Stimulated activated CD8-positive, alpha-beta memory T cell treated with anti-CD3 and anti-CD28 coated beads, Interleukin-12 subunit alpha, Interleukin-12 subunit beta, amount 100 ng/mL, for 24 hours (primary cell): ENCODE measurements around the gene PROZ.

Experiments used
- DNase-seq: peaks from one replicate; pipeline ENCODE4 v3.0.0-alpha.2; 2020; ENCODE audit errors: extremely low read depth

Gene PROZ

GRCh38 chr13:113119822-113120189 lies 38.6 kb upstream of the PROZ start:
- DNase-seq = no peak

DNA sequence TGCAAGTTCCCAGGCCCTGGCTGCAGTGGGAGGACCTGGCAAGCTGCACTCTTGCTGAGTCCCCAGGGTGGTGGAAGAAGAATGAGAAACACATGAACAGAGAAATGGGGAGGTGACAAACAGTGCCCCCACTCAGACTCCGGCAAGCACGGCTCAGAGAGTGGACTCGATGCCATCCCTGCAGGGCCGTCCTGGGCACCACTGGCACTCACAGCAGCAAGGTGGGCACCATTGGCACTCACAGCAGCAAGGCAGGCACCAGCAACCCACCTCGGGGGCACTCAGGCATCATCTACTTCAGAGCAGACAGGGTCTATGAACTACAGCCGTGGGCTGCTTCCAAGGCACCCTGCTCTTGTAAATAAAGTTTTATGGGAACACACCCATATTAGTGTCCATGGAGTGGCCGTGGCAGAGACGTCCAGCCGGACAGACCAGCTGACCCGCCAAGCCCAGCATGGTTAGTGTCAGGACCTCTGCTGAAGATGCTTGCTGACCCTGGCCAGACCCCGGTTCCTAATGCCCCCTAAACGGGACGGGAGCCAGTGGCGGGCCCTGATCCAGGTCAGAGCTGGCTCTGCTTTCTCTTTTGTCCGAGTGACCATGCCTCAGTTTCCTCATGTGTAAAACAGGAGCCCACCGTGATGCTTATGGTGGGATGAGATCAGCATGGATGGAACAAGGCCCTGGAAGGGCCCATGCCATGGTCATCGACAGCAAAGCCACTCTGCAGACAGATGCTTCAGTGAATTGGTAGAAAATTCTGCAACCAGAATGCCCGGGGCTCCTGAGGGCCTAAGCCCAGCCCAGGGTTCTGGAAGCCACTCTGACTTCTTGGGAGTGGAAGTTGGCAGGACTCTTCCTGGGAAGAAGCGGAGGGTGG lies 37.9 kb upstream of the PROZ start:
- no peak for DNase-seq

- no peak for DNase-seq
Measured at GRCh38 chr13:113121183-113121927, 37.1 kb upstream of the PROZ start.

DNA sequence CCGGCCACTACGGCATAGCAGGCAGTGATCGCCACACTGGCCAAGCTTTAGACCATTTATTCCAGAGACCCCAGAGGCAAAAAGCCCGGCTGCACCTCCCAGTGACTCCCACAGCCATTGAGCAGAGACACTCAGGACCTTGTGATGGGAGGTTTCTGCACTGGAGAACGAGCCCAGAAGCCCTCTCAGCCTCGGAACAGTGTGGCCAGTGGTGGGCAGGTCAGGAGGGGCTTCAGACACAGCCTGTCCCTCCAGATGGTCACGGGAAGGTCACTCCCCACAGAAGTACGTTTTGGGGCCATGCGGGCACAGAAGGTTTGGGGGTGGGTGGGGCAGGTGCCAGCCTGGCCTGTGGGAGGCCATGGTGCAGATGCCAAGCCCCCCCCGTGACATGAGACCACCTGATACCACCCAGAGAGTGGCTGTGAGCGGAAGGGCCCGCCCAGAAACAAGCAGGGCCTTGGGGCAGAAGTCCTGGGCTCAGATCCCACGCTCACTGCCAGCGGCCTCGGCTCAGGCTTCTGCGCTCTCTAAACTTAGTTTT lies 36.4 kb upstream of the PROZ start:
- no peak for DNase-seq

DNA sequence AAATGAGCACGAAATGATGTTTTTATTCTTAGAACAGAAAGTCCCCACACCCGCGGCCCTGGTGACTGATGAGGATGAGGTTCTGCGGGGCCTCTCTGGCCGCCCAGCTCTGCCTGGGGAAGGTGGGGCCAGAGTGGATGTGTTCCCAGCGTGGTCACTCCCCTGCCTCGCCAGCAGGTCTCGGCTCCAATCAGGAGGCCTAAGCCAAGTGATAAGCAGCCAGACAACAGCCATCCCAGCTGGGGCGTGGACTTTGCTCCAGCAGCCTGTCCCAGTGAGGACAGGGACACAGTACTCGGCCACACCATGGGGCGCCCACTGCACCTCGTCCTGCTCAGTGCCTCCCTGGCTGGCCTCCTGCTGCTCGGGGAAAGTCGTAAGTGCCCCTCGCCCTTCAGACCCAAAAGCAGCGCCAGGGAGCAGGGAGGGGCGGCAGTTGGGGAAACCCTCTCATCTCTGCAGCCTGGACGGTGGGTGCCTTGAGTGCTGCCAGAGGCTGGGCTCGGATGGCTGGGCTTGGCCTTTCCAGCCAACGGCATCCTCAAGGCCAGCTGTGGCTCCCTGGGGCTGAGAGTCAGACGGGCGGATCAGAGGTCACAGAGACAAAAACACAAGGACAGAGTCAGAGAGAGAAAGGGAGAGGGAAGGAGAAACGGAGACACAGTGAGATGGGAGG lies 35.8 kb upstream of the PROZ start, which contains the start of gene F10:
TSS of gene F10 (plus strand) at position 250 of the 676 bp plus-strand sequence. CDS start at position 307, 57 bp downstream.
- no peak for DNase-seq

DNA sequence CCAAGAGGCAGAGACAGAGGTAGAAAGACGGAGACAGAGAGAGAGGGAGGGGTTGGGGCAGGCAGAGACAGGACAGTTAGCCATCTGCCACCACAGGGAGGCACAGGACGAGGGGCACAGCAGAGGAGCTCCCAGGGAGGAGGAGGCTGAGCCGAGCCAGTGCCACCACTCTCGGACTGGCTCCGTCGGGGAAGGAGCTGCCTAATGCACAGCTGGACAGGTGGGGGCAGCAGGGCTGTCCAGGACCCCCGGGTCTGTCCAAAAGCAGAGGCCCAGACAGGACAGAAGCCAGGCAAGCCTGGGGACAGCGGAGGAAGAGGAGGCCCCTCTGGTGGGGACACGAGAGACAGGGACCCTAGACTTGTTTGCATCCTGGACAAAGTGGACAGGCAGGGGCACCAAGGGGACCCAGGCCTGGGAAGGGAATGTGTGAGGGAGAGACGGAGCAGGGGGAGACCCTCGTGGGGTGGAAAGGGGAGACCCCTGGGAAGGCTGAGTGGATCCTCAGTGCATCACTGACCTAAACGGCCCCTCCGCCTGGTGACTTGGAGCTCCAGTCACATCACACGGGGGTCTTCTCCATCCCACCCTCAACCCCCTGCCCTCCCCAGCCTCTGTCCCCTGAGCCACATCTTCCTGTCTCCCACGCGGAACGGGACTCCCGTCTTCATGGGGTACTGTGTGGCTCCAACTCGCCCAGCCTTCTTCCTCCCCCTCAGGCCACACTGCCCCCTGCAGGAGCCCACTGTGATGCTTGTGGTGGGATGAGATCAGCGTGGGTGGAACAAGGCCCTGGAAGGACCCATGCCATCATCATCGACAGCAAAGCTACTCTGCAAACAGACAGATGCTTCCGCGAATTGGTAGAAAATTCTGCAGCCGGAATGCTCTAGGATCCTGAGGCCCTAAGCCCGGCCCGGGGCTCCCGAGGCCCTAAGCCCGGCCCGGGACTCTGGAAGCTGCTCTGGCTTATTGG lies 34.9 kb upstream of the PROZ start:
- no peak for DNase-seq

DNA sequence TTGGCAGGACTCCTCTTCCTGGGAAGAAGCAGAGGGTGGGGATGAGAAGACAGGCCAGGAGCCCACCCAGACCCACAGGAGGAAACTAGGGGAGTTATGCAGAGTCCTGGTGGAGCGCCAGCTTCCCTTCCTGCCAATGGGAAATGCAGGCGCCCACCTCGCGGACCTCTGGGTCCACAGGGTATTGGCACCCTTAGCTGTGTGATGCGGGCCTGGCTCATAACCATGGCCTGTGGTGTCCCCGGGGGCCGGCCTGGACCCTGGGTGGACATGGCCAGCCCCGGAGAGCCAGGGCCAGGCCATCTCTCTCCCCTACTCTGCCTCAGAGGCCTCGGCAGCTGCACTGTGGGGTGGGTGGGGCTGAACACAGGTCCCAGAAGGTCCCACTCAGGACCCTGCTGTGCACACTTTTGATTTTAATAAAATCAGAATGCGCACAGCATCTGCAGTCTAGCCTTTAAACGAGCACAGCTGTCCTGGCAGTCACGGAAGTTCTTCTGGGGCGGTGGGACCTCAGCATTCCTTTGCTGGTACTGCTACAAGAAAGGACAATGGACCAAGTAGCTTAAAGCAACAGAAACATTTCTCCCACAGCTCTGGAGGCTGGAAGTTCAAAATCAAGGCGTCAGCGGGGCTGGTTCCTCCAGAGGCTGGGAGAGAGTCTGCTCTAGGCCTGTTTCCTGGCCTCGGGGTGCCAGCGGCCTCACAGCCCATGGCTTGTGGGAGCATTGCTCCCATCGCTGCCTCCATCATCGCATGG lies 34.1 kb upstream of the PROZ start:
- DNase-seq = no peak

DNA sequence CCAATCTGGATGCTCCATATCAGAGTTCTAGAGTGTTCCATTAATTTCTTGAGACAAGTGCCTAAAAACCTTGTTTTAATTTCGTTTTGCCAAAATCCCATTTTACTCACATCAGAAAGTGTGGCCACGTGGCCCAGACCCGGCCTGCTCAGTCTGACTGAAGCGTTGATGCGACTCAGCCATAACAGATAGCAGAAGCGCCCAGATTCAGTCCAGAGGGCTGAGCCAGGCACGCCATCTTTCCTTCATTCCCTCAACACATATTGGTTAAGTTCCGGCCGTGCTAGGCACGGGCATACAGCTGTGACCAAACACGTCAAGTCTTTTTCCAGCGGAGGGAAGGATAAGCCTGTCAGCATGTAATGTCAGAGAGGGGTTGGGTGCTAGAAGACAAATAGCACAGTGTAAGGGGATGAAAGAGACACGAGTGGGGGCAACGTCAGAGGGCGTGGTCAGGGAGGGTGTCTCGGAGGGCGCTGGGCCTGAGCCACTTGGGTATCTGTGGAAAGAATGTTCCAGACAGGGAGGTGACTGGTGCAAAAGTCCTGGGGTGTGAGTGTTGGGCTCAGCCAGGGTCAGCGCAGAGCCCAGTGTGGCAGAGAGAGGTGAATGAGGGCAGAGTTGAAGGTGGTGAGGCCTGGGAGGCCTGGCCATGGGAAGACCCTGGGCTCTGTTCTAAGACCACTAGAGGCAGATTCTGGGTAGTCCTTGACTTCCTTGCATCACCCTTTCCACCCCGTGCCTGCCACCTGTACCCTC lies 32.8 kb upstream of the PROZ start:
- DNase-seq = no peak

DNA sequence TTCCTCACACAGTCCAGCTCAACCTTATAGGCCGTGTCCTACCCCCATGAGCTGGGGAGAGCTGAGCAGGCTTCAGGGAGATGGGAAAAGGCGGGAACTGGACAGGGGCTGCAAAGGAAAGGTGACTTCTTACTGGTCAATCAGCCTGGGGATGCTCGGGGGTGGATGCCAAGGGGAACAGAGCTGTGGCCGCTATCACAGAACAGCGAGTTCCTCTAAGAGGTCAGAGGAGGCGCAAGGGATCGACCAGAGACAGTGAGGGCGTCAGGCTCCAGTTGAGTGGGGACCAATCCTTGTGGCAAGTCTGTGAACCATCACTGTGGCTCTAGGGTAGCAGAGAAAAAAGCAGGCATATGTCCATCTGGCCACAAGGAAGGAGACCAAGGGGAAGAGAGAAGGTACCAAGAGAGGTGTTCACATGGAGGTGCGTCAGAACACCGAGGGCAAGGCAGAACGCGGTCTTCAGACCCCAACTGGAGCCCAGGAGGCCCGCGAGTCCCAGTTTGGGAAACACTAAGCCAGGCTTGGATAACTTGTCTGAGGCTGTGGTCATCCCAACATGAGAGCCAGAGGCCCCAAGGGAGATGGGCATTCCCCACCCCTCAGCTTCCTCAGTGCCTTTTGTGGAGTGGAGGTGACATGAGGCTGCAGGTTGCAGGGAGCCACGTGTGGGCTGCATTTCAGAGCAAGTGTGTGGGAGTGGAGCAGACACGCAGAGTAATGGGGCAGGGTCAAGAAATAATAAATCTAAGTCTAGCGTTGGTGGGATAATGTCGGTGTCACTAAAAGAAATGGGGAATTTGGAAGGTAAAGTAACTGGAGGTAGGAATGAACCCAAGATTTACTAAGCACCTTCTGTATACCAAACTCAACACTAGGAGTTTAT lies 31.9 kb upstream of the PROZ start:
- no peak for DNase-seq

- no peak for DNase-seq
Measured at GRCh38 chr13:113129480-113129879, 29.0 kb upstream of the PROZ start.

DNA sequence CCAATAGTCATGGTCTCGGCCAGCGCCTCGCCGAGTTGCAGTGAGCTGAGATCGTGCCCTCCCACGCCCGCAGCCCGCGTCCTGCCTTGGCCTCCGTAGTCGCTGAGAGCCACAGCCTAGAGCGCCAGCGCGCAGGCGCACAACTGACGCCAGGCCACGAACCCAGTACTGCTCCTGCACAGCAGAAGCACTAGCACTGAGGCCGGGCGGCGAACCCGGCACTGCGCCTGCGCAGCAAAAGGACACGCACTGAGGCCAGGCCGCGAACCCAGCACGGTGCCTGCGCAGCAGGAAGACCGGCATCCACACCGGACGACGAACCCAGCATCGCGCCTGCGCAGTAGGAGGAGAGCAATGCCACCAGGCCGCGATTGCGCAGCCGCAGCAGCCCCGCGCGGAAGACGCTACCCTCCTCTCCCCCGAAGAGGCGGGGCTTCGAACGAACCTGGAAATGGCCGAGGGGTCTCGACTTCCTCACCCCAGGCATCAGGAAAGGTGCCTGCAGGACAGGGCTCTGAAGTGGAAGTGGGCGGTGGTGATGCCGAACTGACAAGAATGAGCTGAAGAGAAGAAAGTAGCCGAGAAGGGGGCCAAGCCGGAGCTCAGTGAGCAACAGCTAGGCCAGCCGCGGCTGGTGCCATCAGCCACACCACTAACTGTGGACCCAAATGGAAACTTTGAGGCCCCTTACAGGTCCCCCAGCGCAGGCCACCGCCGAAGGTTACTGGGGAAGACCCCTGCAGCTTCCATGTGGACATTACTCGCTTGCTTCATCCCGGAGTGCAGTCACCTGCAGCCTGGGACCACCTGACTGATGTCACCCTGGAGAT lies 28.3 kb upstream of the PROZ start:
- no peak for DNase-seq

- DNase-seq = no peak
Measured at GRCh38 chr13:113135281-113135760, 23.1 kb upstream of the PROZ start.

DNA sequence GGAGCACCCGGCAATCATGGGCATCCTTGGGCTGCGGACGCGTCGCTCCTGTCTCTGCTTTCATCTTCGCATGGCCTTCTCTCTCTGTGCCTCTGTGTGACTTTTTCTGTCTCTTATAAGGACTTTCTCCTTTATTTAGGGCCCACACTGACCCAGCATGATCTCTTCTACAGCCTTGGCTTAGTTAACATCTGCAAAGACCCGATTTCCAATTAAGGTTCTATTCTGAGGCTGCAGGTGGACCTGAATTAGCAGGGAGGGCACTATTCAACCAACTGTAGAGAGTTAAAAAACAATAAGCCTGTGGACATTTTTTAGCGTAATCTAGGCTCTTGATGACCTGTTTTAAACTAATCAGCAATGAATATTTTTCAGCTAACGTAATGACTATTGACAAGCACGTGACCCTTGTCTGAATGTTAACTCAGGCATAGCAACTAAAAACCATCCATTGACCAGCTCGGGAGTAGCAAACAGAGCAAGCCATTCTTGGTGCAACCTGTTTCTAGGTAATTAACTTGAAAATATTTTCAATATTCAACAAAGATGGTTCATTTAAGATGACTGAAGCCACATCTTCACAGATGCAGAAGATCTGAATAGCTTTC lies 20.7 kb upstream of the PROZ start:
- DNase-seq = no peak

DNA sequence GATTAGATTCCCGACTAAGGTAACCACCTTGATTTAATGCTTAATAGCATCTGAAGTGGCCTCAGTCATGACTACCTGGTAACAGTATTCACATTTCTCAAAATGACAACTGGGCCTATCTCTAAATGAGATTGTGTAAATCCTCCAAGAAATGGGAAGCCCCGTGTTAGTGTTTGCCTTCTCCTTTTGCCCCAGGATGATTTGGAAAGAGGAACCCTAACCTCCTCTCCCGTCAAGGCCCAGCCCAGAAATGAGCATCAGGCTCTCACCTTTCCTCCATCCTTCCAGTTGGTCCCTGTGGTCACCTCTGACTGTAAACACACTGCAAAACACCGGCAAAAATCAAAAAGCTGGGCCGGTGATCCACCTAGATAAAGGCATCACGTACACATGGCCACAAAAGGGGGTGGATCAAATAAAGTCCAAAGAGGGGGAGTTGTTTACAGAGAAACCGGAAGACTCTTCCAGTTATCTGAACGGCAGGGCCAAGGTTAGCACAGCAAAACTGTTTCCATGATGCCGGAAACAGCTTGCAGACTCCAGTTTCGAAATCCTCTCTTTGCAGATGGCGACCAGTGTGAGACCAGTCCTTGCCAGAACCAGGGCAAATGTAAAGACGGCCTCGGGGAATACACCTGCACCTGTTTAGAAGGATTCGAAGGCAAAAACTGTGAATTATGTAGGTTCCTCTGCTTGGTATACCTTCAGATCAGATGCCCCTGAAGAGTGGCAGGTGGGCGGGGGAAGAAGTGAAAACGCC lies 19.5 kb upstream of the PROZ start:
- DNase-seq = no peak

- DNase-seq = no peak
Measured at GRCh38 chr13:113139577-113139976, 18.9 kb upstream of the PROZ start.
